H1 (cell line): ENCODE results near the gene TNFSF18. TPM values are rescaled to one million over a fixed set of nuclear protein-coding genes. Genes with fewer than 3 reads are reported as not detected.

Experiments
- CTCF ChIA-PET: fragments of 300-600 bp; sonication (Branson Sonifier 250); formaldehyde crosslinking; loops from one replicate; lab custom pipeline; 2021; ENCODE audit not compliant: partially characterized antibody; lab: Charles Lee
- POLR2A ChIA-PET: fragments of 300-600 bp; sonication (Branson Sonifier 250); formaldehyde crosslinking; loops from one replicate; lab custom pipeline; 2021; ENCODE audit warnings: inconsistent platforms; ENCODE audit not compliant: partially characterized antibody; lab: Charles Lee
- DNase-seq, 2 experiments: peaks; one replicate each; pipeline versions ENCODE4 v3.0.0 to v3.0.0-alpha.2; 2010 to 2022; ENCODE audit warnings: low spot score in 2 of 2, low read depth in 1 of 2, mixed read lengths in 1 of 2
- FAIRE-seq: peaks from 2 replicates; lab custom pipeline; 2011; peaks lifted over from hg19 to GRCh38; lab: Jason Lieb, UNC
- H2AFZ ChIP-seq: 2 replicates; pipeline ENCODE4 v1.8.1; 2012; ENCODE audit warnings: low read length, inconsistent platforms
- H2AK5ac ChIP-seq: 2 replicates; pipeline ENCODE4 v1.6.1; 2013; ENCODE audit warnings: low read depth, low read length
- H2BK120ac ChIP-seq: replicated peaks from 2 replicates; pipeline ENCODE3; 2013; ENCODE audit warnings: low read depth, low read length, inconsistent platforms
- H2BK12ac ChIP-seq: 2 replicates; pipeline ENCODE4 v1.6.1; 2013; ENCODE audit warnings: low read depth, low read length
- H2BK15ac ChIP-seq: 2 replicates; pipeline ENCODE4 v1.6.1; 2013; ENCODE audit warnings: low read length
- H2BK20ac ChIP-seq: 2 replicates; pipeline ENCODE4 v1.6.1; 2013; ENCODE audit warnings: low read length
- H2BK5ac ChIP-seq: 2 replicates; pipeline ENCODE4 v1.6.1; 2013; ENCODE audit warnings: low read depth, low read length
- H3K14ac ChIP-seq: 2 replicates; pipeline ENCODE4 v1.6.1; 2013; ENCODE audit warnings: inconsistent platforms; ENCODE audit not compliant: insufficient read length
- H3K18ac ChIP-seq: 2 replicates; pipeline ENCODE4 v1.6.1; 2013; ENCODE audit warnings: low read length; ENCODE audit errors: extremely low read depth
- H3K23ac ChIP-seq: 2 replicates; pipeline ENCODE4 v1.6.1; 2013; ENCODE audit warnings: inconsistent platforms; ENCODE audit not compliant: insufficient read length
- H3K23me2 ChIP-seq: 2 replicates; pipeline ENCODE4 v1.6.1; 2013; ENCODE audit warnings: low read depth, low read length
- H3K27ac ChIP-seq: 2 replicates; pipeline ENCODE4 v1.6.1; 2011; ENCODE audit warnings: low read depth, low read length, inconsistent platforms
- H3K27me3 ChIP-seq, 4 experiments: replicated peaks in 1 of 4; 1 replicate in 1 of 4; 2 replicates in 3 of 4; pipeline versions ENCODE4 v1.6.1 to v1.8.1; 2011 to 2013; ENCODE audit warnings: low read length in 3 of 4, mild to moderate bottlenecking in 3 of 4, inconsistent platforms in 2 of 4, mixed read lengths in 2 of 4, moderate library complexity in 1 of 4; ENCODE audit not compliant: control insufficient read depth in 3 of 4, insufficient read depth in 3 of 4; ENCODE audit errors: extremely low read depth in 1 of 4
- H3K36me3 ChIP-seq, 4 experiments: 2 replicates each; pipeline versions ENCODE4 v1.6.1 to v1.8.1; 2011 to 2013; ENCODE audit warnings: mild to moderate bottlenecking in 4 of 4, low read length in 3 of 4, moderate library complexity in 2 of 4, control low read depth in 1 of 4, inconsistent platforms in 1 of 4; ENCODE audit not compliant: insufficient read depth in 4 of 4, control insufficient read depth in 2 of 4
- H3K4ac ChIP-seq: replicated peaks from 2 replicates; pipeline ENCODE3; 2013; ENCODE audit warnings: low read length, low read depth, mixed read lengths, inconsistent platforms; ENCODE audit not compliant: insufficient read length
- H3K4me1 ChIP-seq, 4 experiments: replicated peaks in 1 of 4; 1 replicate in 1 of 4; 2 replicates in 3 of 4; pipeline versions ENCODE4 v1.6.1 to v1.8.1; 2011 to 2013; ENCODE audit warnings: low read length in 3 of 4, inconsistent platforms in 2 of 4, mixed read lengths in 1 of 4; ENCODE audit not compliant: insufficient read depth in 4 of 4, control insufficient read depth in 3 of 4
- H3K4me2 ChIP-seq, 2 experiments: 2 replicates each; pipeline versions ENCODE4 v1.6.1 to v1.8.1; 2011 to 2013; ENCODE audit warnings: low read depth in 2 of 2, low read length in 2 of 2, control low read depth in 1 of 2, inconsistent platforms in 1 of 2, mild to moderate bottlenecking in 1 of 2; ENCODE audit not compliant: insufficient read depth in 1 of 2
- H3K4me3 ChIP-seq, 4 experiments: fragments of 200-600, 300-600 bp in 1 of 4; sonication (generic), shearing (Covaris generic), sonication (Bioruptor Twin) in 1 of 4; 2 replicates each; pipeline versions ENCODE4 v1.5.1 to v1.8.1; 2011 to 2016; ENCODE audit warnings: low read length in 4 of 4, low read depth in 3 of 4, control low read depth in 2 of 4, inconsistent platforms in 2 of 4, mild to moderate bottlenecking in 2 of 4, mixed read lengths in 1 of 4, moderate library complexity in 1 of 4; ENCODE audit not compliant: insufficient read depth in 2 of 4; ENCODE audit errors: extremely low read depth in 1 of 4
- H3K56ac ChIP-seq: replicated peaks from 2 replicates; pipeline ENCODE3; 2013; ENCODE audit warnings: low read depth, mild to moderate bottlenecking, mixed read lengths, low read length, inconsistent platforms; ENCODE audit not compliant: insufficient read length
- H3K79me1 ChIP-seq: 2 replicates; pipeline ENCODE4 v1.6.1; 2013; ENCODE audit warnings: low read depth, low read length, control low read depth
- H3K79me2 ChIP-seq, 2 experiments: 2 replicates each; pipeline versions ENCODE4 v1.6.1 to v1.8.1; 2012 to 2013; ENCODE audit warnings: low read length in 2 of 2, mild to moderate bottlenecking in 2 of 2, inconsistent platforms in 1 of 2; ENCODE audit not compliant: insufficient read depth in 2 of 2, control insufficient read depth in 1 of 2
- H3K9ac ChIP-seq, 4 experiments: replicated peaks in 1 of 4; 1 replicate in 1 of 4; 2 replicates in 3 of 4; pipeline versions ENCODE4 v1.6.1 to v1.8.1; 2011 to 2013; ENCODE audit warnings: low read depth in 3 of 4, low read length in 3 of 4, control low read depth in 2 of 4, mild to moderate bottlenecking in 2 of 4, moderate library complexity in 2 of 4, inconsistent platforms in 1 of 4; ENCODE audit errors: extremely low read depth in 1 of 4
- H3K9me3 ChIP-seq, 2 experiments: 2 replicates each; pipeline versions ENCODE4 v1.6.1 to v1.8.1; 2012 to 2013; ENCODE audit warnings: mild to moderate bottlenecking in 2 of 2, moderate library complexity in 2 of 2, control low read depth in 1 of 2, inconsistent platforms in 1 of 2, low read depth in 1 of 2, low read length in 1 of 2, mixed read lengths in 1 of 2; ENCODE audit not compliant: insufficient read depth in 2 of 2
- H4K20me1 ChIP-seq, 2 experiments: replicated peaks in 1 of 2; 2 replicates each; pipeline versions ENCODE3 to v1.8.1; 2011 to 2013; ENCODE audit warnings: inconsistent platforms in 2 of 2, low read length in 2 of 2, mild to moderate bottlenecking in 1 of 2; ENCODE audit not compliant: insufficient read depth in 2 of 2, control insufficient read depth in 1 of 2
- H4K5ac ChIP-seq: 2 replicates; pipeline ENCODE4 v1.6.1; 2013; ENCODE audit warnings: low read length, low read depth, mixed read lengths, inconsistent platforms; ENCODE audit not compliant: insufficient read length
- H4K8ac ChIP-seq: 2 replicates; pipeline ENCODE4 v1.8.0; 2013; ENCODE audit warnings: mild to moderate bottlenecking, moderate library complexity, low read length, inconsistent platforms; ENCODE audit not compliant: insufficient read depth; ENCODE audit errors: extremely low read depth
- H4K91ac ChIP-seq: replicated peaks from 2 replicates; pipeline ENCODE3; 2013; ENCODE audit warnings: low read length, mixed read lengths, inconsistent platforms; ENCODE audit not compliant: insufficient read length
- BACH1 ChIP-seq: IDR thresholded peaks from 2 replicates; pipeline ENCODE4 v1.6.1; 2012; ENCODE audit warnings: low read length, improper control_type of control experiment
- CBX5 ChIP-seq: fragments of 300-800, 300-1000 bp; sonication (generic); IDR thresholded peaks from 2 replicates; pipeline ENCODE4 v1.7.1; 2016; ENCODE audit warnings: antibody characterized with exemption, low read length, low read depth
- EGR1 ChIP-seq: IDR thresholded peaks from 2 replicates; pipeline ENCODE4 v1.6.1; 2011; ENCODE audit warnings: low read depth, low read length, borderline replicate concordance
- FOSL1 ChIP-seq: IDR thresholded peaks from 2 replicates; pipeline ENCODE4 v1.6.1; 2011; ENCODE audit warnings: mild to moderate bottlenecking, low read depth, low read length, moderate library complexity; ENCODE audit not compliant: insufficient read depth
- HDAC2 ChIP-seq, 2 experiments: fragments of 300-600 bp in 1 of 2; sonication (generic) in 1 of 2; IDR thresholded peaks; 2 replicates each; pipeline ENCODE4 v1.6.1; 2011 to 2012; ENCODE audit warnings: low read depth in 2 of 2, low read length in 2 of 2, mild to moderate bottlenecking in 2 of 2, moderate library complexity in 2 of 2, borderline replicate concordance in 1 of 2, inconsistent platforms in 1 of 2
- HDAC6 ChIP-seq: IDR thresholded peaks from one replicate; pipeline ENCODE4 v1.7.1; 2012; ENCODE audit warnings: low read depth, mild to moderate bottlenecking, inconsistent platforms, low read length, moderate library complexity
- KDM5A ChIP-seq: fragments of 200-600 bp; IDR thresholded peaks from 2 replicates; pipeline ENCODE4 v1.7.1; 2012; ENCODE audit warnings: mild to moderate bottlenecking, low read length, inconsistent platforms, mixed read lengths
- MAX ChIP-seq: IDR thresholded peaks from 2 replicates; pipeline ENCODE4 v1.6.1; 2012; ENCODE audit warnings: inconsistent platforms
- NANOG ChIP-seq: IDR thresholded peaks from 2 replicates; pipeline ENCODE4 v1.6.1; 2011; ENCODE audit warnings: low read length, low read depth, mild to moderate bottlenecking, inconsistent platforms; ENCODE audit not compliant: insufficient read depth, poor library complexity, severe bottlenecking
- POU5F1 ChIP-seq: IDR thresholded peaks from 2 replicates; pipeline ENCODE4 v1.6.1; 2011; ENCODE audit warnings: low read depth, mild to moderate bottlenecking, low read length, moderate library complexity
- SIX5 ChIP-seq: IDR thresholded peaks from 2 replicates; pipeline ENCODE4 v1.6.1; 2011; ENCODE audit warnings: mild to moderate bottlenecking, low read depth, low read length
- SP4 ChIP-seq: IDR thresholded peaks from 2 replicates; pipeline ENCODE4 v1.6.1; 2012; ENCODE audit warnings: low read length, inconsistent platforms
- SUZ12 ChIP-seq: fragments of 200-600 bp; sonication (generic); IDR thresholded peaks from 2 replicates; pipeline ENCODE4 v1.6.1; 2012; ENCODE audit warnings: mild to moderate bottlenecking, inconsistent platforms, low read length, moderate library complexity, mixed read lengths
- TAF7 ChIP-seq: optimal IDR thresholded peaks from 2 replicates; pipeline ENCODE3; 2011; ENCODE audit warnings: low read depth, mild to moderate bottlenecking, inconsistent platforms, low read length, moderate library complexity, borderline replicate concordance
- YY1 ChIP-seq: IDR thresholded peaks from 2 replicates; pipeline ENCODE4 v1.6.1; 2011; ENCODE audit warnings: low read depth, mild to moderate bottlenecking, low read length
- WGBS, 2 experiments: shearing (Covaris generic) in 1 of 2; methylation state at CpG; one replicate each; pipeline versions ENCODE4 v1.1.6 to v1.1.7; 2013 to 2015; ENCODE audit warnings: low lambda C conversion rate in 2 of 2, mixed read lengths in 2 of 2, inconsistent platforms in 1 of 2, low coverage in 1 of 2, missing lambda C conversion rate in 1 of 2; ENCODE audit not compliant: insufficient replicate concordance in 2 of 2, insufficient coverage in 1 of 2, insufficient read length in 1 of 2; ENCODE audit errors: extremely low coverage in 1 of 2, missing lambda C conversion rate in 1 of 2; 5-methylcytosine and 5-hydroxymethylcytosine counted together
- polyA plus RNA-seq, 7 experiments: library from polyadenylated mRNA; depleted of rRNA in 3 of 7; stranded (reverse) in 5 of 7; unstranded in 2 of 7; fragments of >200 nt in 5 of 7; fragments of 200-250 nt in 2 of 7; gene quantifications; 1 replicate in 5 of 7; 2 replicates in 1 of 7; 4 replicates in 1 of 7; pipeline versions ENCODE4 v1.2.1 to v1.2.3, GENCODE V29; 2011 to 2013; ENCODE audit warnings: missing spikeins in 2 of 7, mixed read lengths in 2 of 7
- total RNA-seq: library from RNA; stranded (reverse); fragmentation: NEBNext Ultra II Directional; extraction: Animal tissue kit (Norgen Biotek cat#: 25700); gene quantifications from 2 replicates; pipeline ENCODE4 v1.2.1, GENCODE V29; 2021

TNFSF18 gene
- total and polyA plus RNA-seq, 2 of the 8 experiments (the other 6 are each of a cell fraction or from before 2014, with no cell fraction given), result not detected

- Histone ChIP-seq H3K9me3 (peaks cover 13 to 15% of the 10 kb centered on the region in 2 experiments; a peak in 3 of 4 replicates), H4K8ac (no peak overlapping the region), H2AK5ac (no peak overlapping the region), H3K27ac (no peak overlapping the region), H3K36me3 (no peaks in the 10 kb centered on the region; a peak in 1 of 8 replicates), H3K4ac (no peak overlapping the region), H4K91ac (no peak overlapping the region), H3K4me3 (no peak overlapping the region), H3K18ac (no peak overlapping the region), H2BK5ac (no peak overlapping the region), H2BK15ac (no peak overlapping the region), H3K14ac (no peak overlapping the region), H3K4me2 (no peak overlapping the region), H3K23ac (no peak overlapping the region), H3K27me3 (no peaks in the 10 kb centered on the region), H3K79me2 (no peaks in the 10 kb centered on the region), H3K79me1 (no peaks in the 10 kb centered on the region), H3K4me1 (no peaks in the 10 kb centered on the region), H4K20me1 (no peaks in the 10 kb centered on the region), H3K9ac (no peak overlapping the region), H2BK120ac (no peak overlapping the region), H2BK20ac (no peak overlapping the region), H3K56ac (no peak overlapping the region), H4K5ac (no peak overlapping the region), H2BK12ac (no peak overlapping the region), H3K23me2 (no peaks in the 10 kb centered on the region), H2AFZ (no peak overlapping the region)
- ChIA-PET POLR2A (no interaction called here), CTCF (no interaction called here)
- DNase-seq (no peak), FAIRE-seq (no peak)
- 90% methylated on average over 2 of the region's 2 CpGs; no CpG with 5 or more reads in 1 of the 2 experiments for WGBS, 2 experiments
- no peak for TF ChIP-seq TAF7
- TF ChIP-seq HDAC2 (IDR thresholded peaks at IDR 0.05; ENCODE audit: borderline replicate concordance in 1 of 2, low read depth in 2 of 2, low read length in 2 of 2), result no peak
- no peak for TF ChIP-seq HDAC6
- no peak for TF ChIP-seq POU5F1
- no peak for TF ChIP-seq YY1
- no peak for TF ChIP-seq CBX5
- TF ChIP-seq EGR1, result no peak
- no peak for TF ChIP-seq BACH1
- no peak for TF ChIP-seq SUZ12
- no peak for TF ChIP-seq NANOG
- TF ChIP-seq SIX5, result no peak
- TF ChIP-seq KDM5A, result no peak
- TF ChIP-seq FOSL1, result no peak
- no peak for TF ChIP-seq MAX
- TF ChIP-seq SP4, result no peak
Measured at GRCh38 chr1:173099166-173099565, 48.4 kb upstream of the TNFSF18 start.
